H54 (cell line): ENCODE data around the gene INS.
A peak's percentile ranks its signal among the peaks of the same experiment; 100 is the strongest.

Experiments
- DNase-seq: peaks from one replicate; pipeline ENCODE4 v3.0.0; 2011; ENCODE audit warnings: low spot score, mixed read lengths; ENCODE audit not compliant: insufficient read length
- FAIRE-seq: peaks from 3 replicates; lab custom pipeline; 2011; peaks lifted over from hg19 to GRCh38; lab: Jason Lieb, UNC
- POLR2A ChIP-seq: IDR thresholded peaks from 2 replicates; pipeline ENCODE4 v1.6.1; 2011; ENCODE audit warnings: low read depth, mild to moderate bottlenecking, low read length

INS gene

GRCh38 chr11:2156416-2157182 is 4.4 kb downstream of the INS start:
- peak; percentile 45 for FAIRE-seq
- no peak for TF ChIP-seq POLR2A
- peak; percentile 91 for DNase-seq

GRCh38 chr11:2155511-2155910 is 5.5 kb downstream of the INS start:
- TF ChIP-seq POLR2A = no peak
- DNase-seq (no peak), FAIRE-seq (no peak)

GRCh38 chr11:2154889-2155288 is 6.1 kb downstream of the INS start:
- no peak for TF ChIP-seq POLR2A
- DNase-seq (no peak), FAIRE-seq (no peak)

- DNase-seq (no peak), FAIRE-seq (no peak)
- no peak for TF ChIP-seq POLR2A
Measured at GRCh38 chr11:2154195-2154585, 6.8 kb downstream of the INS start.

- no peak for FAIRE-seq
- no peak for DNase-seq
- no peak for TF ChIP-seq POLR2A
Measured at GRCh38 chr11:2153581-2154194, 7.3 kb downstream of the INS start.

- FAIRE-seq (no peak), DNase-seq (peak; percentile 94)
- no peak for TF ChIP-seq POLR2A
Measured at GRCh38 chr11:2151500-2152257, 9.3 kb downstream of the INS start.

- no peak for TF ChIP-seq POLR2A
- DNase-seq = no peak
- no peak for FAIRE-seq
Measured at GRCh38 chr11:2149864-2150847, 10.9 kb downstream of the INS start.

- FAIRE-seq = no peak
- no peak for TF ChIP-seq POLR2A
- DNase-seq = no peak
Measured at GRCh38 chr11:2149460-2149859, 11.5 kb downstream of the INS start.

GRCh38 chr11:2148595-2148994 is 12.4 kb downstream of the INS start:
- DNase-seq (no peak), FAIRE-seq (no peak)
- no peak for TF ChIP-seq POLR2A

GRCh38 chr11:2147391-2147790 is 13.6 kb downstream of the INS start:
- no peak for TF ChIP-seq POLR2A
- FAIRE-seq = no peak
- no peak for DNase-seq

GRCh38 chr11:2146051-2146450 is 15.0 kb downstream of the INS start:
- no peak for FAIRE-seq
- no peak for TF ChIP-seq POLR2A
- no peak for DNase-seq

- TF ChIP-seq POLR2A = no peak
- no peak for FAIRE-seq
- DNase-seq = no peak
Measured at GRCh38 chr11:2144544-2145248, 16.3 kb downstream of the INS start.
